ENCODE results near the gene LRPAP1. TPM values are rescaled to one million over a fixed set of nuclear protein-coding genes. Genes with fewer than 3 reads are reported as not detected.
A peak's percentile ranks its signal among the peaks of the same experiment; 100 is the strongest.
"Not testable (repeated sequence)": the region's sequence is repeated elsewhere in the genome, so short reads cannot be mapped to it uniquely, and the experiment has no call there.

Gene LRPAP1
- total and polyA plus RNA-seq, 12 donors = 49.9 to 418 (median 345) TPM

DNA sequence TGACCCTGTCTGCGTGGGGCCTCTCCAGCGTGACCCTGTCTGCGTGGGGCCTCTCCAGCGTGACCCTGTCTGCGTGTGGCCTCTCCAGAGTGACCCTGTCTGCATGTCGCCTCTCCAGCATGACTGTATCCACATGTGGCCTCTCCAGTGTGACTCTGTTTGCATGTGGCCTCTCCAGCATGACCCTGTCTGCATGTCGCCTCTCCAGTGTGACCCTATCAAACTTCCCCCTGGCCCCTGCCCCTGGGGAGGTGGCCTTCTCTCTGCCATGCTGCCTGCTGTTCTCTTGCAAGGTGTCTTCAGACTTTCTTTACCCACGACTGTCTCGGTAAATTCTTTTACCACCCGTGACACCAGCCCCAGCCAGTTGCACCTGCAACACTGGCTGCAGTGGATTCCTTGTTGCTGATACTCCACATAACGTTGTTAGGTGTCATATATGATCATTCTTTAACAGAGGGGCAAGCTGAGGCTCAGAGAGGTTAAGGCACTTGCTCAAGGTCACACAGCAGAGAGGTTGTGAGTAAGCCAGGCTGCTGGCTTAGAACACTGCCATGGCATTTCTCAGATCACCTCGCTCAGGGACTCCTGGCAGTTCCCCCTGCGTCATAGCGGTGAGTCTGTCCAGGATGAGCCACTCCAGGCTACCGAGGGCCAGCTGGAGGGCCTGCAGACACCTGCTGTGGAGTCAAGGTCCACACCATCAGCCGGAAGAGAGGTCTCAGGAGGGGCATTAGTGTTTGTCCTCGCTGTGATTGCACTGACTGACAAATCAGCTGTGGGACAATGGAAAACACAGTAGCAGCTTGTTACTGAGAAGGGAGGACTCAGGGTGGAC lies 25.7 kb upstream of the LRPAP1 start:
- H3K27me3 ChIP-seq; H3K27ac ChIP-seq; H3K36me3 ChIP-seq; intact Hi-C loops (cut with DNase I); H3K4me3 ChIP-seq; DNase-seq; ATAC-seq; H3K9me3 ChIP-seq: not testable (repeated sequence)
- peaks cover 0 to 14% (median 0%) of the 10 kb centered on the region in 9 donors for H3K4me1 ChIP-seq
- WGBS, 2 donors = 65 to 74% methylated on average over 16 to 17 of the region's 17 CpGs

DNA sequence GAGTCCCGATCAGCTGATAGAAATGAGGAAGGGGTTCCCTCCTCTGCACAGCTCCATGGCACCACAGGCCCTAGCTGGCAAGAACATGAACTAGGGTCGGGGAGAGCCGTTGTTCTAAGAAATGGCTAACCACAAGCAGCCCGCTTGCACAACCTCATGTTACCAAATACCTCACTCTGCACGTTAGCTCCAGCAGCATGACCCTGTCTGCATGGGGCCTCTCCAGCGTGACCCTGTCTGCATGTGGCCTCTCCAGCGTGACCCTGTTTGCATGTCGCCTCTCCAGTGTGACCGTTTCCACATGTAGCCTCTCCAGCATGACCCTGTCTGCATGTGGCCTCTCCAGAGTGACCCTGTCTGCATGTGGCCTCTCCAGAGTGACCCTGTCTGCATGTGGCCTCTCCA lies 24.9 kb upstream of the LRPAP1 start:
- DNase-seq; intact Hi-C loops (cut with DNase I); ATAC-seq; H3K9me3 ChIP-seq; H3K4me3 ChIP-seq; H3K27me3 ChIP-seq; H3K36me3 ChIP-seq; H3K27ac ChIP-seq: not testable (repeated sequence)
- 79% methylated on average over 9 of the region's 9 CpGs for WGBS, 2 donors
- peaks cover 0 to 14% (median 0%) of the 10 kb centered on the region in 9 donors for H3K4me1 ChIP-seq

DNA sequence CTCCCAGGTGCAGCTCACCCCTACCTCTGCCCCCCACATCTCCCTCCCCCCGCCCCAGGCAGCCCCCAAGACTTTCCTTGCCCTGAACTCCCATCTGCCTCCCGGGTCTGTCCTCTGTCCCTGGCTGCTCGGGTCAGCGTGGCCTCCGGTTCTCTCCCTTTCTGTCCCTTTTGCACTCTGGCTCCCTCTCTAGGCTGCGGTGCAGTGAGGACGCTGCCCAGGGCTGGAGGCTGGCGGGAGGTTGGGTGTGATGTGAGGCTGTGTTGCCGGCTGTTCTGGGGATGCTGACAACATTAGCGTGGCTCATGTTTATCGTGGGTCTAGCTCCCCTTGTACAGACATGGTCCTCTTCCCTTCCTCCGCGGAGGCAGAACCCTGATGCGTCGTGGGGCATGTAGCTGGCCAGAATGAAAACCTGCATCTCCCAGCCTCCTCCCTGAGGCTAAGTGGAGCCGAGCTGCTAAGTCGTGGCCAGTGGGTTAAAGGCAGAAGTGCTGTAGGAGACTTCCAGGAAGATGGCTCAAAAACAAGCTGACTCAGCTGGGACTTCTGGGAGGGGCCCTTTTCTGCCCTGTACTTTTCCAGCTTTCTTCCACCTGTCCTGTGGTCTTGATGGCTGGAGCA lies 24.1 kb upstream of the LRPAP1 start:
- H3K36me3 ChIP-seq; H3K27me3 ChIP-seq; intact Hi-C loops (cut with DNase I); H3K4me3 ChIP-seq; DNase-seq; H3K9me3 ChIP-seq; ATAC-seq: not testable (repeated sequence)
- 68 to 70% methylated on average over 17 of the region's 17 CpGs for WGBS, 2 donors
- H3K27ac ChIP-seq = peak overlapping the region in 1 of 10 donors; percentile 75
- peaks cover 0 to 14% (median 0%) of the 10 kb centered on the region in 9 donors for H3K4me1 ChIP-seq

DNA sequence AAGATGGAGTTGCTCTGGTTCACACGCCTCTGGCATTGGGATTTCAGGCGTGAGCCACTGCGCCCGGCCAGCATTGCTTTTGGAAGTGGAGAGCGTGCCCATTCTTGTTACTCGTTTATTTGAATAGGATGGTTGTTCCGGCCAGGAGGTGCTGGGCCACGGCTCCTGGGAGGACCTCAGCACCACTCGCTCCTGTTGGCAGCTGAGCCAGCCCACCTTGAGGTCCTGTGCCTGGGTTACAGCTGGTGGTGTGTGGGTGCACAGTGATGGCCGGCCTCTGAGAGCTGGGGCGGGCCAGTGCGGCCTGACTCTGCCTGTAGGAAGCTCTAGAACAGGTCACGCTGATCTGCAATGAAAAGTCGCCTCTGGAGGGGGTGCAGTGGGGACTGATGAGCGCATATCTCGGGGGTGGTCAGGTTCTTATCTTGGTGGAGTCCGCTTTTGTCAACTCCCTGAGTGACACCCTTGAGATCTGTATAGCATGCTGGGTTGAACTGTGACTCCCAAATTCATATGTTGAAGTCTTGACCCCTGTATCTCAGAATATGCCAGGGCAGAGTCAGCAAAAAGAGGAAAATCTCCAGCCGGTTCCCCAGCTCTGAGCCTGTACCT lies 23.3 kb upstream of the LRPAP1 start:
- DNase-seq; H3K4me3 ChIP-seq; H3K36me3 ChIP-seq; H3K9me3 ChIP-seq; H3K27me3 ChIP-seq; ATAC-seq; intact Hi-C loops (cut with DNase I): not testable (repeated sequence)
- WGBS, 2 donors = 70 to 76% methylated on average over 18 of the region's 18 CpGs
- H3K4me1 ChIP-seq = peaks cover 0 to 14% (median 0%) of the 10 kb centered on the region in 9 donors
- peak overlapping the region in 1 of 10 donors; percentile 75 for H3K27ac ChIP-seq

DNA sequence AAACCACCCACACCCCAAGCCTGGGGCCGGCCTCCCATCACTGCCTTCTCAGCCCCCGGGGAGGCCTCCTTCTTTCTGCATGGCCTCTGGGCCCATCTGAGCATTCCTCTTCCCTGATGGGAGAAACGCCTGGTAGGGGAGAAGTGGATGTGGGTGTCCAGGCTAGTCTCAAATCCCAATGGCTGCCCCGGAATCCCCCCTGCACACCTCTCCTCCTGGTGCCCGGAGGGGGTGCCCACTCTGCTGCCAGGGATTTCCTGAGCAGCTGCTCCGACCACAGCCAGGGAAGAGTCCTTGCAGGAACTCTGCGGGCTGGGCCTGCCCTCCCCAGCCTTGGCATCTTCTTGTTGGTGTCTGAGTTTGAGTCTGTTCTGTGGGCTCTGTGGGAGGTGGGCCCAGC lies 19.1 kb upstream of the LRPAP1 start:
- DNase-seq; ATAC-seq; H3K27ac ChIP-seq; intact Hi-C loops (cut with DNase I); H3K9me3 ChIP-seq; H3K4me3 ChIP-seq; H3K27me3 ChIP-seq; H3K36me3 ChIP-seq: not testable (repeated sequence)
- WGBS, 2 donors = 92% methylated on average over 5 of the region's 7 CpGs
- H3K4me1 ChIP-seq = peaks cover 0 to 14% (median 0%) of the 10 kb centered on the region in 9 donors

DNA sequence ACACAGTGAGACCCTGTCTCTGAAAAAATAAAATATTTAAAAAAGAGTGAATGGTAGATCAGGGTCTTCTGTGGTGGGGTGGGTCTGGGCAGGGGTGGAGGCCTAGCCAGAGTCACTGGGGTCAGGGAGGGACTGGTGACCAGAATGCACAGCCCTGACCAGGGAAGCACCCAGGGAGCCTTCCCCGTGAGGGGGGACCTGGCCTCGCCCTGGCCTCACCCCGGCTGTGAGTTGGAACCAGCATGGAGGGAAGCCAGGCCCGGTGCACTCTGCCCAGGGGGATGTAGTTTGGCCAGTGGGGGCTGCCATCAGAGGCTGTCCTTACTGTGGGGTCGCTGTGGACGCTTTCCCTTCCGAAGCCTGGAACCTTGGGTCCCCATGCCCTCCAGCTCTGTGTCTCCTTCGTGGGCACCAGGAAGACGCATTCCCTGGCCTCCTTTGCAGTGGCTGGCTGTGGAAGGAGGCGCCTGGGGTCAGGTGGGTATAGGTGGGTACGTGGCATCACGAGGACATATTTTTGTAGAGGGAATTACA lies 18.6 kb upstream of the LRPAP1 start:
- WGBS, 2 donors = 93 to 94% methylated on average over 12 of the region's 12 CpGs
- H3K27me3 ChIP-seq; H3K36me3 ChIP-seq; intact Hi-C loops (cut with DNase I); H3K4me3 ChIP-seq; H3K27ac ChIP-seq; H3K9me3 ChIP-seq; DNase-seq; ATAC-seq: not testable (repeated sequence)
- H3K4me1 ChIP-seq = peaks cover 0 to 11% (median 0%) of the 10 kb centered on the region in 9 donors

DNA sequence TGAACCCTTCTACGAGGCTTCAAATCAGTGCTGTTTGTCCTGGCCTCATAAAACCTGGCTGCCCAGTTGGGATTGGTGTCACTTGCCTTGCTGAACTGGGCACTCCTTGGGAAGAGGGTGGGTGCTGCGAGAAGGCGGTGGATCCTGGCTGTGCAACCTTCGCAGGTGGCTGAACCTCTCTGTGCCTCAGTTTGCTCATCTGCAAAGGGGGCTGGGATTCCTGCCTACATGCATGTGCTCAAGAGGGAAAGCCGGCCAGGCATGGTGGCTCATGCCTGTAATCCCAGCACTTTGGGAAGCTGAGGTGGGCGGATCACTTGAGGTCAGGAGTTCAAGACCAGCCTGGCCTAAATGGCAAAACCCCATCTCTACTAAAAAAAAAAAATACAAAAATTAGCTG lies 17.8 kb upstream of the LRPAP1 start:
- 93 to 98% methylated on average over 6 of the region's 6 CpGs for WGBS, 2 donors

DNA sequence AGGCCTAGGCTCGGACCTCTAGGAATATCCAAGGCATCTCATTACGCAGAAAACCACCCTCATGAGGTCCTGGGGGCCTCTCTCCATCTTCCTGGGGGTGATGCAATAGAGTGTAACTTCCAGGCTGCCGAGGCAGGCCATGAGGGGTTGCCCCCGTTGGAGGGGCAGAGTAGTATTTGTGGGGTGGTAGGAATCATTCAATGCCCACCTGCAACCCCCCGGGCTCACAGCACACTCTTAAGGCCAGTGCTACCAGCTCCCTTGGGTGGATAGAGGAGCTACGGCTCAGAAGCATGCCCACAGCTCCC lies 17.4 kb upstream of the LRPAP1 start:
- H3K9me3 ChIP-seq; H3K27ac ChIP-seq; H3K36me3 ChIP-seq; H3K27me3 ChIP-seq; DNase-seq; H3K4me3 ChIP-seq; H3K4me1 ChIP-seq; intact Hi-C loops (cut with DNase I); ATAC-seq: not testable (repeated sequence)
- WGBS, 2 donors = 77 to 79% methylated on average over 3 to 5 of the region's 6 CpGs

More for the DNA sequence above, 17.8 kb upstream of the LRPAP1 start:
- H3K4me1 ChIP-seq; H3K27ac ChIP-seq; H3K36me3 ChIP-seq; H3K27me3 ChIP-seq; ATAC-seq; H3K4me3 ChIP-seq; H3K9me3 ChIP-seq; intact Hi-C loops (cut with DNase I); DNase-seq: not testable (repeated sequence)

DNA sequence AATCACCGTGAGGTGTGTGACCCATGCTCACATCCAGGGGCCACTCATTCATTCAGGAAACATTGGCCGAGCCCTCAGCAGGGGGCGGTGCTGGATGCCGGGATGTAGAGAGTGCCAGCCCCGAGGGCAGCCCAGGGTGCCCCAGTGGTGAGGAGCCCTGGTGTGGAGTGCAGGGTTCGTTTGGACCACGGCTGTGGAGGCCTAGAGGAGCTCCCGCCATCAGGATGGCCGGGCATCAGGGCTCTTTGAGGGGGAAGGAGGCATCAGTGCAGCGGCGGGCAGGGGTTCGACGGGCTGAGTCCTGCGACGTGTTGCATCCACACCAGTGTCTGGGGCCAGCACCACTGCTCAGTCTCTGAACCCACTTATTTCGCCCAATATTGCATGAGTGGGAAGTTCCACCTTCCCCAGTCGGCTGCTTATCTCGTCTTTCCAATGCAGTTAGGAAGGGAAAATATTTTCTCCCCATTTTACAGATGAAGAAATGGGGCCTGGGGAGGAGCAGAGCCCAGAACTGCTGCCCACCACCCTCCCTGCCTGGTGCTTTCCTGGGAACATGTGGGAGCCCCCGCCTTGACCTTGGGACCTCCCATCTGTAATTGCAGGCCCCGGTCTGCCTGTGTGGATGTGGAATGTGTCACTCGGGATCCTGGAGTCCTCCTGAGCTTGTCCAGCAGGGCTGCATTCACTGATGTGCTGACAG lies 16.9 kb upstream of the LRPAP1 start:
- H3K9me3 ChIP-seq; H3K27me3 ChIP-seq; ATAC-seq; H3K4me3 ChIP-seq; H3K4me1 ChIP-seq; intact Hi-C loops (cut with DNase I); DNase-seq; H3K27ac ChIP-seq; H3K36me3 ChIP-seq: not testable (repeated sequence)
- WGBS, 2 donors = 79 to 83% methylated on average over 17 to 20 of the region's 21 CpGs

DNA sequence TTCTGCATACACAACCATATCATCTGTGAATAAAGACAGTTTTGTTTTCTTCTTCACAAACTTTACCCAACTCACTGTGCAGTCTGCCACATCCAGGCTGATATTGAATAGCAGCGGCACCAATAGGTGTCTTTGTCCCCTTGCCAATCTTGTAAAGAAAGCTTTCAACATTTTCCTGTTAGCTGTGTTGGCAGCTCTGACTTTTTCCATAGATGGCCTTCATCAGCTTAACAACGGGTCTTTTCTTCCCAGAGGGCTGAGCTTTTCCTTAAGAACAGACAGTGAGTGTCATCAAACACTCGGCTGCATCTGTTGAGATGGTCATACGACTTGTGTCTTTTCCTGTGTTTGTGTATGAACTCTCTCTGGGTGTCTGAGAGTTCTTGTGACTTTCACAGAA lies 14.5 kb upstream of the LRPAP1 start:
- WGBS, 2 donors = 44 to 45% methylated on average over 4 of the region's 4 CpGs

More for the DNA sequence above, 14.5 kb upstream of the LRPAP1 start:
- H3K4me3 ChIP-seq; H3K27me3 ChIP-seq; intact Hi-C loops (cut with DNase I); H3K36me3 ChIP-seq; H3K27ac ChIP-seq; H3K9me3 ChIP-seq; ATAC-seq; DNase-seq; H3K4me1 ChIP-seq: not testable (repeated sequence)

Measured in heart right ventricle (tissue), 16 donors.